DOHH2 (cell line): Measurements from ENCODE around the gene EML5.

ENCODE experiments used
- H3F3A ChIP-seq: fragments of 200-600 bp; sonication (generic), shearing (Covaris generic); 2 replicates; pipeline ENCODE4 v1.6.0; 2016; ENCODE audit warnings: antibody characterized with exemption, mild to moderate bottlenecking; ENCODE audit not compliant: control insufficient read depth, insufficient read depth
- H3K27ac ChIP-seq: fragments of 200-600 bp; sonication (generic); 2 replicates; pipeline ENCODE4 v1.5.1; 2014; ENCODE audit warnings: low read depth, mild to moderate bottlenecking, low read length, moderate library complexity
- H3K27me3 ChIP-seq: fragments of 200-600 bp; sonication (generic); 2 replicates; pipeline ENCODE4 v1.6.1; 2014; ENCODE audit warnings: mild to moderate bottlenecking, low read length, mixed read lengths; ENCODE audit not compliant: control insufficient read depth
- H3K36me3 ChIP-seq: fragments of 200-600 bp; sonication (generic); 2 replicates; pipeline ENCODE4 v1.6.1; 2014; ENCODE audit warnings: mild to moderate bottlenecking, low read length, moderate library complexity, mixed read lengths; ENCODE audit not compliant: control insufficient read depth
- H3K4me1 ChIP-seq: fragments of 200-600 bp; sonication (generic); 2 replicates; pipeline ENCODE4 v1.6.1; 2014; ENCODE audit warnings: mild to moderate bottlenecking, low read length, mixed read lengths; ENCODE audit not compliant: control insufficient read depth
- H3K4me2 ChIP-seq: fragments of 200-600 bp; sonication (generic); 2 replicates; pipeline ENCODE4 v1.6.0; 2014; ENCODE audit warnings: mild to moderate bottlenecking, low read length, moderate library complexity
- H3K4me3 ChIP-seq: fragments of 200-600 bp; sonication (generic); 2 replicates; pipeline ENCODE4 v1.5.1; 2014; ENCODE audit warnings: mild to moderate bottlenecking, low read length, mixed read lengths
- H3K79me2 ChIP-seq: fragments of 200-600 bp; sonication (generic); 2 replicates; pipeline ENCODE4 v1.6.1; 2014; ENCODE audit warnings: mild to moderate bottlenecking, low read length, mixed read lengths; ENCODE audit not compliant: control insufficient read depth
- H3K9me2 ChIP-seq: fragments of 200-600 bp; sonication (generic); replicated peaks from 2 replicates; pipeline ENCODE4 v1.6.1; 2014; ENCODE audit warnings: mild to moderate bottlenecking, low read length, mixed read lengths; ENCODE audit not compliant: control insufficient read depth
- H3K9me3 ChIP-seq: fragments of 200-600 bp; sonication (generic); 2 replicates; pipeline ENCODE4 v1.6.1; 2014; ENCODE audit warnings: antibody characterized with exemption, low read length, mixed read lengths; ENCODE audit not compliant: control insufficient read depth, insufficient read depth
- H4K20me1 ChIP-seq: fragments of 200-600 bp; sonication (generic); 2 replicates; pipeline ENCODE4 v1.6.0; 2014; ENCODE audit warnings: low read depth, mild to moderate bottlenecking, antibody characterized with exemption, low read length, moderate library complexity; ENCODE audit not compliant: control insufficient read depth, insufficient read depth
- CTCF ChIP-seq: fragments of 200-600 bp; sonication (generic); IDR thresholded peaks from one replicate; pipeline ENCODE4 v1.5.1; 2014; ENCODE audit warnings: antibody characterized with exemption, mild to moderate bottlenecking, low read depth, low read length; ENCODE audit not compliant: poor library complexity, severe bottlenecking
- EZH2phosphoT487 ChIP-seq: fragments of 200-600 bp; sonication (generic); IDR thresholded peaks from 2 replicates; pipeline ENCODE4 v1.6.1; 2017; ENCODE audit warnings: borderline replicate concordance, mild to moderate bottlenecking, antibody characterized with exemption, low read length, moderate library complexity, mixed read lengths

The EML5 gene

GRCh38 chr14:88625671-88626070, 167.1 kb downstream of the EML5 start:
- H3K79me2 ChIP-seq: no peaks in the 10 kb centered on the region
- no peaks in the 10 kb centered on the region for H3K9me3 ChIP-seq
- H3K4me2 ChIP-seq: no peak overlapping the region
- H3K36me3 ChIP-seq: no peaks in the 10 kb centered on the region
- no peak overlapping the region for H3K27ac ChIP-seq
- no peaks in the 10 kb centered on the region for H3K27me3 ChIP-seq
- TF ChIP-seq CTCF: no peak
- TF ChIP-seq EZH2phosphoT487: no peak
- no peaks in the 10 kb centered on the region for H4K20me1 ChIP-seq
- H3K9me2 ChIP-seq: no peaks in the 10 kb centered on the region
- no peak overlapping the region for H3K4me3 ChIP-seq
- H3F3A ChIP-seq: 0 out of 2 replicates have a peak, but pooled peaks cover 2% of the 10 kb centered on the region
- H3K4me1 ChIP-seq: no peaks in the 10 kb centered on the region

GRCh38 chr14:88621100-88621499, 171.7 kb downstream of the EML5 start:
- H3K27me3 ChIP-seq: no peaks in the 10 kb centered on the region
- H3K9me2 ChIP-seq: no peaks in the 10 kb centered on the region
- no peaks in the 10 kb centered on the region for H4K20me1 ChIP-seq
- H3K4me1 ChIP-seq: no peaks in the 10 kb centered on the region
- H3K27ac ChIP-seq: no peak overlapping the region
- H3F3A ChIP-seq: no peaks in the 10 kb centered on the region
- no peak overlapping the region for H3K4me3 ChIP-seq
- no peaks in the 10 kb centered on the region for H3K79me2 ChIP-seq
- H3K36me3 ChIP-seq: peaks cover 3% of the 10 kb centered on the region; the same call in 1 of the 2 replicates
- H3K9me3 ChIP-seq: no peaks in the 10 kb centered on the region
- TF ChIP-seq CTCF (no peak), EZH2phosphoT487 (no peak)
- H3K4me2 ChIP-seq: no peak overlapping the region

- Histone ChIP-seq H3K9me2 (no peaks in the 10 kb centered on the region), H3K27me3 (no peaks in the 10 kb centered on the region), H3K27ac (no peak overlapping the region), H3F3A (no peaks in the 10 kb centered on the region), H3K79me2 (no peaks in the 10 kb centered on the region), H3K9me3 (no peaks in the 10 kb centered on the region), H3K4me2 (no peak overlapping the region), H3K4me3 (no peak overlapping the region), H4K20me1 (no peaks in the 10 kb centered on the region), H3K36me3 (peaks cover 14% of the 10 kb centered on the region), H3K4me1 (no peaks in the 10 kb centered on the region)
- no peak for TF ChIP-seq CTCF
- no peak for TF ChIP-seq EZH2phosphoT487
Observed at GRCh38 chr14:88618476-88618875, 174.3 kb downstream of the EML5 start.

GRCh38 chr14:88617479-88617878, 175.3 kb downstream of the EML5 start:
- no peak for TF ChIP-seq CTCF
- no peak for TF ChIP-seq EZH2phosphoT487
- Histone ChIP-seq H3K79me2 (no peaks in the 10 kb centered on the region), H3K4me1 (no peaks in the 10 kb centered on the region), H3K9me3 (no peaks in the 10 kb centered on the region), H3K9me2 (no peaks in the 10 kb centered on the region), H3K4me2 (no peak overlapping the region), H3F3A (no peaks in the 10 kb centered on the region), H3K27me3 (no peaks in the 10 kb centered on the region), H3K4me3 (no peak overlapping the region), H4K20me1 (no peaks in the 10 kb centered on the region), H3K36me3 (peaks cover 19% of the 10 kb centered on the region), H3K27ac (no peak overlapping the region)
